HG03097 (cell line): Measurements from ENCODE around the gene MAGEH1.

Experiments used
- ATAC-seq: cut with Tn5 transposase; IDR thresholded peaks from one replicate; pipeline ENCODE4 v1.9.1; 2021; ENCODE audit not compliant: unreplicated experiment, low FRiP score

The MAGEH1 gene

DNA sequence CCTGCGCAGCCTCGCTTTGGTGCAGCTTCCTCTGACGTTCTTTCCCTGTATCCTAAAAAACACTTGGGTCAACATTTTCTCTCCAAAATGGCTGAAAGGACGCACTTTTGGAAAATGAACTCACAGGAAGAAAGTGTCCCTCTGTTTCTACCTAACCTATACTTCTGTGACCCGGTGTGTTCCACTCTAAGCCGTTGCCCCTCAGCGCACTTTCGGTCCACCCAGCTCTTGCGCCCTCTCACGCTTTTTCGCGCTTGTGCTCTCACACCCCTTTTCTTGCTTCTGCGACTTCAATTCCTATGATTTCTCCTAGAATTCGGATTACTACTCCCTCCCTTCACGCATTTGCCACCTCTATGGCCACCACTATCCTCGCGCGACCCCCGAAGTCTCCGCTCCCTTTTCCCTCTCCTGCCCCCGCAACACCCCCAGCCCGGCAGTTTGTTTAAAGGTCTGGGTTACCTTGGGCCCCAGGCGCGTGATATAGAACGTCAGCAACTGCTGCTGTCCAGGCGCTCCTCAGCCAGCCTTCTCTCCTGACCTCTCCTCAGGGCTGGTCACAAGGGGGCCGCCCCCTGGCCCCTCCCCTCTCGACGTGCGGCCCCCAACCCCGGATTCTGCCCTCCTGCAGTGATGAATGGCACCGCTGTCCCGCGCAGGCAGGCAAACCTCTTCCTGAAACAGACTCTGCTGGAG lies 37.5 kb downstream of the MAGEH1 start, which contains the start of gene USP51:
USP51 (minus strand) TSS at position 535 of the 696 bp plus-strand sequence. CDS start 909 bp downstream, outside the sequence.
- ATAC-seq = peak; percentile 52

DNA sequence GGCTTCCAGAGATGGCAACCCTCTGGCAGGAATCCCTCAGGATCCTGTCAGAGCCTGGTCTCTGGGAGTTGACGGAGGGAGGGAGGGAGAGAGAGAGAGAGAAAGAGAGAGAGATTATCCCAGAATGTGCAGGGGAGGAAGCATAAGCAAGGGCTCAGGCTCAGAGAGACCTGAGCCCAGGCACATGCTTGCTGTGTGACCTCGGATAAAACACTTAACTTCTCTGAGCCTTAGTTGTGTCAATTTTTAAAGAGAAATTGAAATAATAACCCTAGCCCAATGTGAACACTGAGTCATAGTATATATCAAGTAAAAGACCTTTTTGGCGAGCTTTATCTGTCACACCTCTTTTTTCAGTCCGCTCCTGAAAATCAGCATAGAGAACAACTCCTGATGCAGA lies 38.2 kb downstream of the MAGEH1 start:
- ATAC-seq = no peak

DNA sequence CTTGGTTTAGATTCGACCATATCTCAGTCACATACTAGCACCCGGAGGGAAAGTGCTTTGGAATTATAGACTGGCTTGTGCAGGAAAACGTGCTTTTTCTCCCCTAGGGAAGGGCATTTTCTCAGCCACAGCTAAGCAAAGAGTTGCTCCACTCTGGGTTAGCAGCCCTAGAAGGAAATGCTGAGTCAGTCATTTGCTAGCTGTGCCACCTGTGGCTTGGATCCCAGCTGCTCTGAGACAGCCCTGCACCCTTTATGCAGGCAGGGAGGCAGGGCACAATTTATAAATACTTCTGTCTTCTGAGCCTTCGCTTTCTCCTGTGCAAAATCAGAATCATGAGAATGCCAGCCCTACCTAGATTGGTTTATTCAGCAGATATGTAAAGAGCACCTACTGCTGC lies 39.0 kb downstream of the MAGEH1 start:
- no peak for ATAC-seq
